H1 (cell line): Measurements from ENCODE around the gene PLEKHH3. TPM values are rescaled to one million over a fixed set of nuclear protein-coding genes. Genes with fewer than 3 reads are reported as not detected.

Experiments used
- CTCF ChIA-PET: fragments of 300-600 bp; sonication (Branson Sonifier 250); formaldehyde crosslinking; loops from one replicate; lab custom pipeline; 2021; ENCODE audit not compliant: partially characterized antibody; lab: Charles Lee
- POLR2A ChIA-PET: fragments of 300-600 bp; sonication (Branson Sonifier 250); formaldehyde crosslinking; loops from one replicate; lab custom pipeline; 2021; ENCODE audit warnings: inconsistent platforms; ENCODE audit not compliant: partially characterized antibody; lab: Charles Lee
- DNase-seq, 2 experiments: peaks; one replicate each; pipeline versions ENCODE4 v3.0.0 to v3.0.0-alpha.2; 2010 to 2022; ENCODE audit warnings: low spot score in 2 of 2, low read depth in 1 of 2, mixed read lengths in 1 of 2
- FAIRE-seq: peaks from 2 replicates; lab custom pipeline; 2011; peaks lifted over from hg19 to GRCh38; lab: Jason Lieb, UNC
- H2AFZ ChIP-seq: 2 replicates; pipeline ENCODE4 v1.8.1; 2012; ENCODE audit warnings: low read length, inconsistent platforms
- H2AK5ac ChIP-seq: 2 replicates; pipeline ENCODE4 v1.6.1; 2013; ENCODE audit warnings: low read depth, low read length
- H2BK120ac ChIP-seq: replicated peaks from 2 replicates; pipeline ENCODE3; 2013; ENCODE audit warnings: low read depth, low read length, inconsistent platforms
- H2BK12ac ChIP-seq: 2 replicates; pipeline ENCODE4 v1.6.1; 2013; ENCODE audit warnings: low read depth, low read length
- H2BK15ac ChIP-seq: 2 replicates; pipeline ENCODE4 v1.6.1; 2013; ENCODE audit warnings: low read length
- H2BK20ac ChIP-seq: 2 replicates; pipeline ENCODE4 v1.6.1; 2013; ENCODE audit warnings: low read length
- H2BK5ac ChIP-seq: 2 replicates; pipeline ENCODE4 v1.6.1; 2013; ENCODE audit warnings: low read depth, low read length
- H3K14ac ChIP-seq: 2 replicates; pipeline ENCODE4 v1.6.1; 2013; ENCODE audit warnings: inconsistent platforms; ENCODE audit not compliant: insufficient read length
- H3K18ac ChIP-seq: 2 replicates; pipeline ENCODE4 v1.6.1; 2013; ENCODE audit warnings: low read length; ENCODE audit errors: extremely low read depth
- H3K23ac ChIP-seq: 2 replicates; pipeline ENCODE4 v1.6.1; 2013; ENCODE audit warnings: inconsistent platforms; ENCODE audit not compliant: insufficient read length
- H3K23me2 ChIP-seq: 2 replicates; pipeline ENCODE4 v1.6.1; 2013; ENCODE audit warnings: low read depth, low read length
- H3K27ac ChIP-seq: 2 replicates; pipeline ENCODE4 v1.6.1; 2011; ENCODE audit warnings: low read depth, low read length, inconsistent platforms
- H3K27me3 ChIP-seq, 4 experiments: replicated peaks in 1 of 4; 1 replicate in 1 of 4; 2 replicates in 3 of 4; pipeline versions ENCODE4 v1.6.1 to v1.8.1; 2011 to 2013; ENCODE audit warnings: low read length in 3 of 4, mild to moderate bottlenecking in 3 of 4, inconsistent platforms in 2 of 4, mixed read lengths in 2 of 4, moderate library complexity in 1 of 4; ENCODE audit not compliant: control insufficient read depth in 3 of 4, insufficient read depth in 3 of 4; ENCODE audit errors: extremely low read depth in 1 of 4
- H3K36me3 ChIP-seq, 4 experiments: 2 replicates each; pipeline versions ENCODE4 v1.6.1 to v1.8.1; 2011 to 2013; ENCODE audit warnings: mild to moderate bottlenecking in 4 of 4, low read length in 3 of 4, moderate library complexity in 2 of 4, control low read depth in 1 of 4, inconsistent platforms in 1 of 4; ENCODE audit not compliant: insufficient read depth in 4 of 4, control insufficient read depth in 2 of 4
- H3K4ac ChIP-seq: replicated peaks from 2 replicates; pipeline ENCODE3; 2013; ENCODE audit warnings: low read length, low read depth, mixed read lengths, inconsistent platforms; ENCODE audit not compliant: insufficient read length
- H3K4me1 ChIP-seq, 4 experiments: replicated peaks in 1 of 4; 1 replicate in 1 of 4; 2 replicates in 3 of 4; pipeline versions ENCODE4 v1.6.1 to v1.8.1; 2011 to 2013; ENCODE audit warnings: low read length in 3 of 4, inconsistent platforms in 2 of 4, mixed read lengths in 1 of 4; ENCODE audit not compliant: insufficient read depth in 4 of 4, control insufficient read depth in 3 of 4
- H3K4me2 ChIP-seq, 2 experiments: 2 replicates each; pipeline versions ENCODE4 v1.6.1 to v1.8.1; 2011 to 2013; ENCODE audit warnings: low read depth in 2 of 2, low read length in 2 of 2, control low read depth in 1 of 2, inconsistent platforms in 1 of 2, mild to moderate bottlenecking in 1 of 2; ENCODE audit not compliant: insufficient read depth in 1 of 2
- H3K4me3 ChIP-seq, 4 experiments: fragments of 200-600, 300-600 bp in 1 of 4; sonication (generic), shearing (Covaris generic), sonication (Bioruptor Twin) in 1 of 4; 2 replicates each; pipeline versions ENCODE4 v1.5.1 to v1.8.1; 2011 to 2016; ENCODE audit warnings: low read length in 4 of 4, low read depth in 3 of 4, control low read depth in 2 of 4, inconsistent platforms in 2 of 4, mild to moderate bottlenecking in 2 of 4, mixed read lengths in 1 of 4, moderate library complexity in 1 of 4; ENCODE audit not compliant: insufficient read depth in 2 of 4; ENCODE audit errors: extremely low read depth in 1 of 4
- H3K56ac ChIP-seq: replicated peaks from 2 replicates; pipeline ENCODE3; 2013; ENCODE audit warnings: low read depth, mild to moderate bottlenecking, mixed read lengths, low read length, inconsistent platforms; ENCODE audit not compliant: insufficient read length
- H3K79me1 ChIP-seq: 2 replicates; pipeline ENCODE4 v1.6.1; 2013; ENCODE audit warnings: low read depth, low read length, control low read depth
- H3K79me2 ChIP-seq, 2 experiments: 2 replicates each; pipeline versions ENCODE4 v1.6.1 to v1.8.1; 2012 to 2013; ENCODE audit warnings: low read length in 2 of 2, mild to moderate bottlenecking in 2 of 2, inconsistent platforms in 1 of 2; ENCODE audit not compliant: insufficient read depth in 2 of 2, control insufficient read depth in 1 of 2
- H3K9ac ChIP-seq, 4 experiments: replicated peaks in 1 of 4; 1 replicate in 1 of 4; 2 replicates in 3 of 4; pipeline versions ENCODE4 v1.6.1 to v1.8.1; 2011 to 2013; ENCODE audit warnings: low read depth in 3 of 4, low read length in 3 of 4, control low read depth in 2 of 4, mild to moderate bottlenecking in 2 of 4, moderate library complexity in 2 of 4, inconsistent platforms in 1 of 4; ENCODE audit errors: extremely low read depth in 1 of 4
- H3K9me3 ChIP-seq, 2 experiments: 2 replicates each; pipeline versions ENCODE4 v1.6.1 to v1.8.1; 2012 to 2013; ENCODE audit warnings: mild to moderate bottlenecking in 2 of 2, moderate library complexity in 2 of 2, control low read depth in 1 of 2, inconsistent platforms in 1 of 2, low read depth in 1 of 2, low read length in 1 of 2, mixed read lengths in 1 of 2; ENCODE audit not compliant: insufficient read depth in 2 of 2
- H4K20me1 ChIP-seq, 2 experiments: replicated peaks in 1 of 2; 2 replicates each; pipeline versions ENCODE3 to v1.8.1; 2011 to 2013; ENCODE audit warnings: inconsistent platforms in 2 of 2, low read length in 2 of 2, mild to moderate bottlenecking in 1 of 2; ENCODE audit not compliant: insufficient read depth in 2 of 2, control insufficient read depth in 1 of 2
- H4K5ac ChIP-seq: 2 replicates; pipeline ENCODE4 v1.6.1; 2013; ENCODE audit warnings: low read length, low read depth, mixed read lengths, inconsistent platforms; ENCODE audit not compliant: insufficient read length
- H4K8ac ChIP-seq: 2 replicates; pipeline ENCODE4 v1.8.0; 2013; ENCODE audit warnings: mild to moderate bottlenecking, moderate library complexity, low read length, inconsistent platforms; ENCODE audit not compliant: insufficient read depth; ENCODE audit errors: extremely low read depth
- H4K91ac ChIP-seq: replicated peaks from 2 replicates; pipeline ENCODE3; 2013; ENCODE audit warnings: low read length, mixed read lengths, inconsistent platforms; ENCODE audit not compliant: insufficient read length
- BCL11A ChIP-seq, 2 experiments: IDR thresholded peaks; one replicate each; pipeline ENCODE4 v1.6.1; 2011; ENCODE audit warnings: low read depth in 2 of 2, low read length in 2 of 2, mild to moderate bottlenecking in 2 of 2
- CREB1 ChIP-seq: IDR thresholded peaks from 2 replicates; pipeline ENCODE4 v1.6.1; 2012; ENCODE audit warnings: inconsistent platforms
- JUN ChIP-seq: IDR thresholded peaks from 2 replicates; pipeline ENCODE4 v1.6.1; 2011; ENCODE audit warnings: low read depth, mild to moderate bottlenecking, improper control_type of control experiment, low read length
- KDM5A ChIP-seq: fragments of 200-600 bp; IDR thresholded peaks from 2 replicates; pipeline ENCODE4 v1.7.1; 2012; ENCODE audit warnings: mild to moderate bottlenecking, low read length, inconsistent platforms, mixed read lengths
- NANOG ChIP-seq: IDR thresholded peaks from 2 replicates; pipeline ENCODE4 v1.6.1; 2011; ENCODE audit warnings: low read length, low read depth, mild to moderate bottlenecking, inconsistent platforms; ENCODE audit not compliant: insufficient read depth, poor library complexity, severe bottlenecking
- RBBP5 ChIP-seq: IDR thresholded peaks from 2 replicates; pipeline ENCODE4 v1.7.1; 2012; ENCODE audit warnings: low read depth, mild to moderate bottlenecking, inconsistent platforms, low read length, moderate library complexity, borderline replicate concordance
- SIRT6 ChIP-seq: IDR thresholded peaks from one replicate; pipeline ENCODE4 v1.7.1; 2012; ENCODE audit warnings: low read length, inconsistent platforms
- TAF1 ChIP-seq: IDR thresholded peaks from 2 replicates; pipeline ENCODE4 v1.6.1; 2011; ENCODE audit warnings: mild to moderate bottlenecking, low read depth, low read length
- TAF7 ChIP-seq: optimal IDR thresholded peaks from 2 replicates; pipeline ENCODE3; 2011; ENCODE audit warnings: low read depth, mild to moderate bottlenecking, inconsistent platforms, low read length, moderate library complexity, borderline replicate concordance
- WGBS, 2 experiments: shearing (Covaris generic) in 1 of 2; methylation state at CpG; one replicate each; pipeline versions ENCODE4 v1.1.6 to v1.1.7; 2013 to 2015; ENCODE audit warnings: low lambda C conversion rate in 2 of 2, mixed read lengths in 2 of 2, inconsistent platforms in 1 of 2, low coverage in 1 of 2, missing lambda C conversion rate in 1 of 2; ENCODE audit not compliant: insufficient replicate concordance in 2 of 2, insufficient coverage in 1 of 2, insufficient read length in 1 of 2; ENCODE audit errors: extremely low coverage in 1 of 2, missing lambda C conversion rate in 1 of 2; 5-methylcytosine and 5-hydroxymethylcytosine counted together
- polyA plus RNA-seq, 7 experiments: library from polyadenylated mRNA; depleted of rRNA in 3 of 7; stranded (reverse) in 5 of 7; unstranded in 2 of 7; fragments of >200 nt in 5 of 7; fragments of 200-250 nt in 2 of 7; gene quantifications; 1 replicate in 5 of 7; 2 replicates in 1 of 7; 4 replicates in 1 of 7; pipeline versions ENCODE4 v1.2.1 to v1.2.3, GENCODE V29; 2011 to 2013; ENCODE audit warnings: missing spikeins in 2 of 7, mixed read lengths in 2 of 7
- total RNA-seq: library from RNA; stranded (reverse); fragmentation: NEBNext Ultra II Directional; extraction: Animal tissue kit (Norgen Biotek cat#: 25700); gene quantifications from 2 replicates; pipeline ENCODE4 v1.2.1, GENCODE V29; 2021
- TF ChIP-seq, protein P1 (sequence below), 3 experiments: IDR thresholded peaks; 1 replicate in 2 of 3; 2 replicates in 1 of 3; pipeline versions ENCODE4 v1.5.1 to v1.6.1; 2011; ENCODE audit warnings: low read length in 3 of 3, mild to moderate bottlenecking in 3 of 3, inconsistent platforms in 2 of 3, low read depth in 1 of 3, moderate library complexity in 1 of 3; ENCODE audit not compliant: insufficient read depth in 1 of 3; ENCODE audit errors: control extremely low read depth in 1 of 3

Gene PLEKHH3
- total and polyA plus RNA-seq, 2 of the 8 experiments (the other 6 are each of a cell fraction or from before 2014, with no cell fraction given) = 11.1 to 13.5 TPM

DNA sequence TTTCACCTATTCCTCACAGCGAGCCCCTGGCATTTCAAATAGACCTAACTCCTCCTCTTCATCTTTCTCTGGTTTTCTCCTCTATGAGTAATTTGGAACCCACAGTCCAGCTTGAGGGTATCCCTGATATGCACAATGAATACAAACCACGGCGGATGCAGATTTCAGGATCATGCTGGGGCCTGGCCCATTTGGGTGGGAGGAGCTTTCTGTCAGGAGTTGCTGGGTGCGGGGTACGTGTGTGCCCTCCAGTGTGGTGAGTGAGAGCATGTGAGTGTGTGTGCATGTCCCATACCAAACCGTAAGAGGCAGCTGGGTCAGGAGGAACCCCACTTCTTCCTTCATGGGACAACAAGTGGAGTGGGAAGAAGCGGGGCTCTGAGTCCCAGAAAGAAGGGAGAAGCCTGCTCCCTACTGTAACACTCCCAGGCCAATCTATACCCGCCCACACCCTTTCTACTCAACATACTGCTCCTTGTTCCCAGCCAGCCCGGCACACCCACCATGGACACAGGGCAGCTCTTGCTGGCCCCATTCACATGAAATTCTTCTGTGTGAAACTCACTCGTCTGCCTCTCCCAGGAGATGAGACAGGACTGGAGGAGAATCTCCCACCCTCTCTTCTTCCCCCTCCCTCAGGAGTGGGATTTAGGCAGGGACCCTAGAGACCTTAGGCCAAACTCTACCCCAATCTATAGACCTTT lies 23.9 kb upstream of the PLEKHH3 start:
- Histone ChIP-seq H4K5ac (no peak overlapping the region), H3K36me3 (peaks cover 0 to 29% (median 14%) of the 10 kb centered on the region in 4 experiments; a peak in 7 of 8 replicates), H4K8ac (no peak overlapping the region), H3K4me3 (no peak overlapping the region), H3K4me2 (no peak overlapping the region), H3K79me2 (no peaks in the 10 kb centered on the region), H2AK5ac (no peak overlapping the region), H4K91ac (no peak overlapping the region), H3K56ac (no peak overlapping the region), H2BK20ac (no peak overlapping the region), H3K27me3 (no peaks in the 10 kb centered on the region), H3K9ac (no peak overlapping the region), H3K4ac (no peak overlapping the region), H2BK120ac (no peak overlapping the region), H4K20me1 (peaks cover 0 to 3% of the 10 kb centered on the region in 2 experiments), H3K23ac (no peak overlapping the region), H3K4me1 (0 out of 7 replicates have a peak, but pooled peaks cover 0 to 2% (median 0%) of the 10 kb centered on the region in 4 experiments), H3K18ac (no peak overlapping the region), H3K14ac (no peak overlapping the region), H2BK5ac (no peak overlapping the region), H3K9me3 (no peaks in the 10 kb centered on the region), H3K79me1 (no peaks in the 10 kb centered on the region), H2AFZ (no peak overlapping the region), H2BK12ac (no peak overlapping the region), H2BK15ac (no peak overlapping the region), H3K27ac (no peak overlapping the region), H3K23me2 (no peaks in the 10 kb centered on the region; the same call in 1 of the 2 replicates)
- FAIRE-seq = no peak
- ChIA-PET CTCF (interaction anchor here (1.2 to 2.2 kb wide), 4 partner anchors 9 to 122 kb away, joined by 4 to 7 read pairs (median 5); no protein-coding TSS in a partner anchor), POLR2A (interaction anchor here (1.1 to 2.0 kb wide), 8 partner anchors 9 to 123 kb away, joined by 3 to 6 read pairs (median 4); partner anchors contain the start of genes BECN1 and TUBG2)
- WGBS, 2 experiments = 81% methylated on average over 10 of the region's 10 CpGs; no CpG with 5 or more reads in 1 of the 2 experiments
- DNase-seq = no peak
- TF ChIP-seq CREB1 = no peak
- TF ChIP-seq KDM5A = no peak
- no peak for TF ChIP-seq TAF7
- no peak for TF ChIP-seq RBBP5
- TF ChIP-seq BCL11A (IDR thresholded peaks at IDR 0.05; ENCODE audit: low read depth in 2 of 2, low read length in 2 of 2) = no peak
- TF ChIP-seq, protein P1, sequence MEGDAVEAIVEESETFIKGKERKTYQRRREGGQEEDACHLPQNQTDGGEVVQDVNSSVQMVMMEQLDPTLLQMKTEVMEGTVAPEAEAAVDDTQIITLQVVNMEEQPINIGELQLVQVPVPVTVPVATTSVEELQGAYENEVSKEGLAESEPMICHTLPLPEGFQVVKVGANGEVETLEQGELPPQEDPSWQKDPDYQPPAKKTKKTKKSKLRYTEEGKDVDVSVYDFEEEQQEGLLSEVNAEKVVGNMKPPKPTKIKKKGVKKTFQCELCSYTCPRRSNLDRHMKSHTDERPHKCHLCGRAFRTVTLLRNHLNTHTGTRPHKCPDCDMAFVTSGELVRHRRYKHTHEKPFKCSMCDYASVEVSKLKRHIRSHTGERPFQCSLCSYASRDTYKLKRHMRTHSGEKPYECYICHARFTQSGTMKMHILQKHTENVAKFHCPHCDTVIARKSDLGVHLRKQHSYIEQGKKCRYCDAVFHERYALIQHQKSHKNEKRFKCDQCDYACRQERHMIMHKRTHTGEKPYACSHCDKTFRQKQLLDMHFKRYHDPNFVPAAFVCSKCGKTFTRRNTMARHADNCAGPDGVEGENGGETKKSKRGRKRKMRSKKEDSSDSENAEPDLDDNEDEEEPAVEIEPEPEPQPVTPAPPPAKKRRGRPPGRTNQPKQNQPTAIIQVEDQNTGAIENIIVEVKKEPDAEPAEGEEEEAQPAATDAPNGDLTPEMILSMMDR (IDR thresholded peaks at IDR 0.05; ENCODE audit: control extremely low read depth in 1 of 3, insufficient read depth in 1 of 3, low read depth in 1 of 3, low read length in 3 of 3) = no peak
- TF ChIP-seq TAF1 = no peak
- no peak for TF ChIP-seq NANOG
- TF ChIP-seq SIRT6 = no peak
- TF ChIP-seq JUN = no peak
